Activated CD4-positive, alpha-beta T cell treated with anti-CD3 and anti-CD28 coated beads, Interleukin-2, amount 10 ng/mL, durations not matched to agents 24 days and 14 days (primary cell): ENCODE measurements around the gene COL5A2. TPM values are rescaled to one million over a fixed set of nuclear protein-coding genes. Genes with fewer than 3 reads are reported as not detected.

Experiments
- DNase-seq: peaks from one replicate; pipeline ENCODE4 v3.0.0; 2022
- H3K27ac Mint-ChIP-seq: one replicate; pipeline ENCODE4 v1.8.0; 2022; ENCODE audit warnings: mild to moderate bottlenecking, mixed read lengths
- H3K27me3 Mint-ChIP-seq: one replicate; pipeline ENCODE4 v1.8.0; 2022; ENCODE audit warnings: mixed read lengths
- H3K36me3 Mint-ChIP-seq: one replicate; pipeline ENCODE4 v1.8.0; 2022; ENCODE audit warnings: low read depth, mild to moderate bottlenecking, mixed read lengths
- H3K4me1 Mint-ChIP-seq: one replicate; pipeline ENCODE4 v1.8.0; 2021; ENCODE audit warnings: mixed read lengths
- H3K4me3 Mint-ChIP-seq: one replicate; pipeline ENCODE4 v1.8.0; 2022; ENCODE audit warnings: mild to moderate bottlenecking, moderate library complexity, mixed read lengths
- H3K9me3 Mint-ChIP-seq: one replicate; pipeline ENCODE4 v1.8.0; 2021; ENCODE audit warnings: mixed read lengths
- intact Hi-C: fragments of 100-400 bp; cut with micrococcal nuclease; formaldehyde crosslinking; loops from one replicate; pipeline ENCODE4 v1.15.1; 2023
- total RNA-seq: library from RNA; stranded (reverse); gene quantifications from 2 replicates; pipeline ENCODE4 v1.2.3, GENCODE V29; 2022

Gene COL5A2
- total RNA-seq, 1 donor from 2014 or later = 0.49 TPM

GRCh38 chr2:189203177-189203799, 23.7 kb upstream of the COL5A2 start:
- intact Hi-C loops = no loop called here
- H3K9me3 Mint-ChIP-seq = no peaks in the 10 kb centered on the region

DNA sequence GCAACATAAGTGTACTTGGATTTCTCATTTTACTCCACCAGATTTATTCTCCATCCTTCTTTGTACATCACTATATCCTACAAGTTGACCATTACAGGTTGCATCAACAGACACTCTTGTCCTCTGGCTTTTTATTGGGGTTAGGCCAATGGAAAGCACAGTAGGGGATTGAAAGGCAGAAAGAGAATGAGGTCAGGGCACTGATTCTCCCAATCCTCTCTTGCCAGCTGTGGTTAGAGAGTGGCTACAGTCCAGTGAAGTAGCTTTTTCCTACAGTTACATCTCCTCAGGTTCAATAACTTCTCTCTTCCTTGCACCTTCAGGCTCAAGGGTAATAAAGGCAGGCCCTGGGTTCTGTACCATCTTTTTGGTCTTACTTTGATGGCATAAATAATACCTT, 20.2 kb upstream of the COL5A2 start:
- Mint-ChIP-seq H3K4me1 (peaks cover 8% of the 10 kb centered on the region), H3K27ac (no peak overlapping the region), H3K9me3 (no peaks in the 10 kb centered on the region), H3K4me3 (no peak overlapping the region), H3K27me3 (no peaks in the 10 kb centered on the region), H3K36me3 (no peaks in the 10 kb centered on the region)
- DNase-seq = no peak
- intact Hi-C loops = no loop called here

More at GRCh38 chr2:189203177-189203799, 23.7 kb upstream of the COL5A2 start:
- H3K27me3 Mint-ChIP-seq = no peaks in the 10 kb centered on the region
- H3K4me1 Mint-ChIP-seq = peaks cover 11% of the 10 kb centered on the region
- H3K36me3 Mint-ChIP-seq = no peaks in the 10 kb centered on the region
- no peak overlapping the region for H3K27ac Mint-ChIP-seq
- no peak overlapping the region for H3K4me3 Mint-ChIP-seq
- no peak for DNase-seq

GRCh38 chr2:189192766-189193165, 13.2 kb upstream of the COL5A2 start:
- H3K27ac Mint-ChIP-seq = no peak overlapping the region
- intact Hi-C loops = no loop called here
- H3K27me3 Mint-ChIP-seq = no peaks in the 10 kb centered on the region
- H3K4me3 Mint-ChIP-seq = no peak overlapping the region
- no peaks in the 10 kb centered on the region for H3K4me1 Mint-ChIP-seq
- H3K9me3 Mint-ChIP-seq = no peaks in the 10 kb centered on the region
- DNase-seq = no peak
- no peaks in the 10 kb centered on the region for H3K36me3 Mint-ChIP-seq

GRCh38 chr2:189191766-189192165, 12.2 kb upstream of the COL5A2 start:
- H3K27me3 Mint-ChIP-seq = no peaks in the 10 kb centered on the region
- H3K9me3 Mint-ChIP-seq = no peaks in the 10 kb centered on the region
- H3K27ac Mint-ChIP-seq = no peak overlapping the region
- intact Hi-C loops = no loop called here
- H3K36me3 Mint-ChIP-seq = no peaks in the 10 kb centered on the region
- no peak overlapping the region for H3K4me3 Mint-ChIP-seq
- DNase-seq = no peak
- no peaks in the 10 kb centered on the region for H3K4me1 Mint-ChIP-seq

GRCh38 chr2:189190685-189191084, 11.1 kb upstream of the COL5A2 start:
- no peaks in the 10 kb centered on the region for H3K27me3 Mint-ChIP-seq
- intact Hi-C loops = no loop called here
- H3K36me3 Mint-ChIP-seq = no peaks in the 10 kb centered on the region
- DNase-seq = no peak
- no peaks in the 10 kb centered on the region for H3K9me3 Mint-ChIP-seq
- no peak overlapping the region for H3K4me3 Mint-ChIP-seq
- H3K4me1 Mint-ChIP-seq = no peaks in the 10 kb centered on the region
- H3K27ac Mint-ChIP-seq = no peak overlapping the region

GRCh38 chr2:189188115-189188805, 8.7 kb upstream of the COL5A2 start:
- Mint-ChIP-seq H3K4me1 (no peaks in the 10 kb centered on the region), H3K36me3 (no peaks in the 10 kb centered on the region), H3K9me3 (no peaks in the 10 kb centered on the region), H3K4me3 (no peak overlapping the region), H3K27me3 (no peaks in the 10 kb centered on the region), H3K27ac (no peak overlapping the region)
- no peak for DNase-seq
- intact Hi-C loops = no loop called here

DNA sequence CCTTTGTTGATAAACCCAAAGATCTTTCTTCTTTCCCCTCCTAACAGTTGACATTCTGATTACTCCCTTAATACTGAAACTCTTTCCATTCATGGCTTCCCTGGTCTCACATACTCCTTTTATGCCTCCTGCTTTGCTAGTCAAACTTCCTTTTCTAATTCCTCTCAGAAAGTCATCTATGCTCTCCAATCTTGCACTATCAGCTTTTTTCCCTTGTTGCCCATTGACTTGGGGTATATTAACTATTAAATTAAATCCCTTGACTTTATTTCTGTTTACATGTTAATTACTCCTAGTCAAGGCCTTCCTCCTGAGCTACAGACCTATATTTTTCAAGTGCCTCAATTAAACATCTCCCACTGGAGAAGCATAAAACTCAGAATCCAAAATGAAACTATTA, 3.6 kb upstream of the COL5A2 start:
- Mint-ChIP-seq H3K4me1 (peaks cover 2% of the 10 kb centered on the region), H3K4me3 (no peak overlapping the region), H3K27me3 (peaks cover 21% of the 10 kb centered on the region), H3K36me3 (no peaks in the 10 kb centered on the region), H3K9me3 (no peaks in the 10 kb centered on the region), H3K27ac (no peak overlapping the region)
- no peak for DNase-seq
- intact Hi-C loops = no loop called here

DNA sequence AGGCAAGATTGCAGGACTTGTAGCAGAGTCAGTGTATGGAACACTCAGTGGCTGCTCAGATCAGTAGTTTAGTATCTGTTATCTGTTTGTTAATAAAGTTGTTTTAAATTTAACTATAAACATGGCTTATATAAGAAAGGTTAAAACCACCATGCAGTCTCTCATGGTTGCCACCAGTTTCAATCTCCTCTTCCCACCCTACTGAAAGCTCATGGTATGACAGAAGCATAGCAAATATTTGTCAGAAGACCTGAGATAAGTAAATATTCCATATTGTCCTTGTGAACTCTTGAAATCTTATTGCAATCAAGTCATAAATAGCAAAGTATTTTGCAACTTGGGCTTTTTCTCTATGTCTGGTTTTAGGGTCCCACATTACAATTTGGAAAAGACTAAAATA, 2.1 kb upstream of the COL5A2 start:
- Mint-ChIP-seq H3K4me3 (no peak overlapping the region), H3K36me3 (no peaks in the 10 kb centered on the region), H3K27me3 (peaks cover 21% of the 10 kb centered on the region), H3K27ac (no peak overlapping the region), H3K4me1 (peaks cover 2% of the 10 kb centered on the region), H3K9me3 (no peaks in the 10 kb centered on the region)
- no peak for DNase-seq
- intact Hi-C loops = no loop called here

DNA sequence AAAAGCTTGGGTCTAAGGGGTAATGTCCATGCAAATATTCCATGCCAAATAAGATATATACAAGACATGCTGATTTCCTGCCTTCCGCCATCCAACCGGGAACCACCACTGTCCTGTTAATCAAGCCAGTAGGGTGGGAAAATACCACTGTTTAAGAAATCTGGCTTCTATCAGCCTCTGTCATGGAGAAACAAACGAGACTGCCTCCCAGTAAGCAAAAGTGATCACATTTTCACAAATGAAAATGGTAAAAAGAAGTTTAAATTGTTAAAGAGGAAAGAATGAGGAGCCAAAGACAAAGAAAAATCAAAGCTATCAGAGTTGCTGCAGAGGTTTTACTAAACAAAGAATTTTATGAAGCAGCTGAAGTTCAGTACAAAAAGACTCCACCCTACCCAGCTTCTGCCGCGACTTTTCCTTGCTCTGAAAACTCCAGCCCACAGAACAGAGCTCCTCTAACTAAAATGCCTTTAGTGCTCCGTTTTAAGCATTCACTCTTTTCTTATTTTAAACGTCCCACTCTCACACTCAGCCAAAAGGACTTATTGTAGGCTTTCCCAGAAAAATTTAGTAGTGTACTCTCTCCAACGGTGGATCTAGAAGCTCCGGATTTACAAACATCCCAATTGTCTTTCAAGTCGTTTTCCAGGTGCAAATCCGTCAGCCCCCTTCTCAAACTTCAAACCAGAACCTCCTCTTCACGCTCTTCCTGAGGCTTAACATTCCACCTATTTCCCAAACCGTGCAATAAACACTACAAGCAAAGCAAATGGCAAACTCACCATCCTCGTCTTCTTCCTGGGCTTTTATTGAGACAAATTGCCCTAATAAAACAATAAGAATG, 613 bp downstream of the COL5A2 start:
- no peaks in the 10 kb centered on the region for H3K9me3 Mint-ChIP-seq
- H3K4me1 Mint-ChIP-seq = peaks cover 2% of the 10 kb centered on the region
- H3K27me3 Mint-ChIP-seq = peaks cover 21% of the 10 kb centered on the region
- no peak overlapping the region for H3K27ac Mint-ChIP-seq
- no peak overlapping the region for H3K4me3 Mint-ChIP-seq
- no peaks in the 10 kb centered on the region for H3K36me3 Mint-ChIP-seq
- DNase-seq = no peak
- intact Hi-C loops = no loop called here

- Mint-ChIP-seq H3K36me3 (no peaks in the 10 kb centered on the region), H3K4me3 (no peak overlapping the region), H3K4me1 (peaks cover 2% of the 10 kb centered on the region), H3K9me3 (no peaks in the 10 kb centered on the region), H3K27me3 (peaks cover 20% of the 10 kb centered on the region), H3K27ac (no peak overlapping the region)
- intact Hi-C loops = no loop called here
- no peak for DNase-seq
Observed at GRCh38 chr2:189178054-189178453, 1.5 kb downstream of the COL5A2 start.

GRCh38 chr2:189177251-189177840, 2.2 kb downstream of the COL5A2 start:
- Mint-ChIP-seq H3K9me3 (no peaks in the 10 kb centered on the region), H3K27ac (no peak overlapping the region), H3K4me3 (no peak overlapping the region), H3K4me1 (peaks cover 2% of the 10 kb centered on the region), H3K36me3 (no peaks in the 10 kb centered on the region), H3K27me3 (peaks cover 14% of the 10 kb centered on the region)
- intact Hi-C loops = no loop called here
- DNase-seq = no peak

GRCh38 chr2:189176516-189176915, 3.0 kb downstream of the COL5A2 start:
- no peak for DNase-seq
- no peaks in the 10 kb centered on the region for H3K36me3 Mint-ChIP-seq
- intact Hi-C loops = no loop called here
- H3K9me3 Mint-ChIP-seq = no peaks in the 10 kb centered on the region
- H3K4me3 Mint-ChIP-seq = no peak overlapping the region
- H3K27me3 Mint-ChIP-seq = peaks cover 14% of the 10 kb centered on the region
- H3K4me1 Mint-ChIP-seq = peaks cover 2% of the 10 kb centered on the region
- H3K27ac Mint-ChIP-seq = no peak overlapping the region

- H3K4me1 Mint-ChIP-seq = peaks cover 2% of the 10 kb centered on the region
- intact Hi-C loops = no loop called here
- H3K27ac Mint-ChIP-seq = no peak overlapping the region
- no peak for DNase-seq
- peaks cover 14% of the 10 kb centered on the region for H3K27me3 Mint-ChIP-seq
- no peaks in the 10 kb centered on the region for H3K36me3 Mint-ChIP-seq
- no peak overlapping the region for H3K4me3 Mint-ChIP-seq
- no peaks in the 10 kb centered on the region for H3K9me3 Mint-ChIP-seq
Observed at GRCh38 chr2:189175869-189176433, 3.6 kb downstream of the COL5A2 start.
